DOHH2 (cell line): ENCODE measurements around the gene ADGRG2.

Experiments used
- H3F3A ChIP-seq: fragments of 200-600 bp; sonication (generic), shearing (Covaris generic); 2 replicates; pipeline ENCODE4 v1.6.0; 2016; ENCODE audit warnings: antibody characterized with exemption, mild to moderate bottlenecking; ENCODE audit not compliant: control insufficient read depth, insufficient read depth
- H3K27ac ChIP-seq: fragments of 200-600 bp; sonication (generic); 2 replicates; pipeline ENCODE4 v1.5.1; 2014; ENCODE audit warnings: low read depth, mild to moderate bottlenecking, low read length, moderate library complexity
- H3K27me3 ChIP-seq: fragments of 200-600 bp; sonication (generic); 2 replicates; pipeline ENCODE4 v1.6.1; 2014; ENCODE audit warnings: mild to moderate bottlenecking, low read length, mixed read lengths; ENCODE audit not compliant: control insufficient read depth
- H3K36me3 ChIP-seq: fragments of 200-600 bp; sonication (generic); 2 replicates; pipeline ENCODE4 v1.6.1; 2014; ENCODE audit warnings: mild to moderate bottlenecking, low read length, moderate library complexity, mixed read lengths; ENCODE audit not compliant: control insufficient read depth
- H3K4me1 ChIP-seq: fragments of 200-600 bp; sonication (generic); 2 replicates; pipeline ENCODE4 v1.6.1; 2014; ENCODE audit warnings: mild to moderate bottlenecking, low read length, mixed read lengths; ENCODE audit not compliant: control insufficient read depth
- H3K4me2 ChIP-seq: fragments of 200-600 bp; sonication (generic); 2 replicates; pipeline ENCODE4 v1.6.0; 2014; ENCODE audit warnings: mild to moderate bottlenecking, low read length, moderate library complexity
- H3K4me3 ChIP-seq: fragments of 200-600 bp; sonication (generic); 2 replicates; pipeline ENCODE4 v1.5.1; 2014; ENCODE audit warnings: mild to moderate bottlenecking, low read length, mixed read lengths
- H3K79me2 ChIP-seq: fragments of 200-600 bp; sonication (generic); 2 replicates; pipeline ENCODE4 v1.6.1; 2014; ENCODE audit warnings: mild to moderate bottlenecking, low read length, mixed read lengths; ENCODE audit not compliant: control insufficient read depth
- H3K9me2 ChIP-seq: fragments of 200-600 bp; sonication (generic); replicated peaks from 2 replicates; pipeline ENCODE4 v1.6.1; 2014; ENCODE audit warnings: mild to moderate bottlenecking, low read length, mixed read lengths; ENCODE audit not compliant: control insufficient read depth
- H3K9me3 ChIP-seq: fragments of 200-600 bp; sonication (generic); 2 replicates; pipeline ENCODE4 v1.6.1; 2014; ENCODE audit warnings: antibody characterized with exemption, low read length, mixed read lengths; ENCODE audit not compliant: control insufficient read depth, insufficient read depth
- H4K20me1 ChIP-seq: fragments of 200-600 bp; sonication (generic); 2 replicates; pipeline ENCODE4 v1.6.0; 2014; ENCODE audit warnings: low read depth, mild to moderate bottlenecking, antibody characterized with exemption, low read length, moderate library complexity; ENCODE audit not compliant: control insufficient read depth, insufficient read depth
- CTCF ChIP-seq: fragments of 200-600 bp; sonication (generic); IDR thresholded peaks from one replicate; pipeline ENCODE4 v1.5.1; 2014; ENCODE audit warnings: antibody characterized with exemption, mild to moderate bottlenecking, low read depth, low read length; ENCODE audit not compliant: poor library complexity, severe bottlenecking
- EZH2phosphoT487 ChIP-seq: fragments of 200-600 bp; sonication (generic); IDR thresholded peaks from 2 replicates; pipeline ENCODE4 v1.6.1; 2017; ENCODE audit warnings: borderline replicate concordance, mild to moderate bottlenecking, antibody characterized with exemption, low read length, moderate library complexity, mixed read lengths

The ADGRG2 gene

GRCh38 chrX:18944482-18944881 lies 177.8 kb downstream of the ADGRG2 start:
- Histone ChIP-seq H3K79me2 (no peaks in the 10 kb centered on the region), H3K9me3 (no peaks in the 10 kb centered on the region), H3K36me3 (0 out of 2 replicates have a peak, but pooled peaks cover 2% of the 10 kb centered on the region), H3K9me2 (no peaks in the 10 kb centered on the region), H3K4me3 (no peak overlapping the region), H3K27ac (no peak overlapping the region), H4K20me1 (no peaks in the 10 kb centered on the region), H3F3A (no peaks in the 10 kb centered on the region), H3K27me3 (no peaks in the 10 kb centered on the region), H3K4me2 (no peak overlapping the region), H3K4me1 (no peaks in the 10 kb centered on the region)
- TF ChIP-seq EZH2phosphoT487 (no peak), CTCF (no peak)

- Histone ChIP-seq H3F3A (no peaks in the 10 kb centered on the region), H3K27me3 (no peaks in the 10 kb centered on the region), H3K36me3 (0 out of 2 replicates have a peak, but pooled peaks cover 2% of the 10 kb centered on the region), H4K20me1 (no peaks in the 10 kb centered on the region), H3K27ac (no peak overlapping the region), H3K9me3 (no peaks in the 10 kb centered on the region), H3K4me2 (no peak overlapping the region), H3K4me1 (no peaks in the 10 kb centered on the region), H3K4me3 (no peak overlapping the region), H3K79me2 (no peaks in the 10 kb centered on the region), H3K9me2 (no peaks in the 10 kb centered on the region)
- TF ChIP-seq EZH2phosphoT487 (no peak), CTCF (no peak)
Observed at GRCh38 chrX:18941896-18942295, 180.4 kb downstream of the ADGRG2 start.
